Measurements from ENCODE around the gene PODXL2. TPM values are rescaled to one million over a fixed set of nuclear protein-coding genes. Genes with fewer than 3 reads are reported as not detected.
"Not testable (repeated sequence)": the region's sequence is repeated elsewhere in the genome, so short reads cannot be mapped to it uniquely, and the experiment has no call there.

The PODXL2 gene
- total RNA-seq, 2 donors from 2014 or later: 0.14 to 1.4 TPM

GRCh38 chr3:127701280-127701911 is 72.4 kb downstream of the PODXL2 start:
- Mint-ChIP-seq H3K27me3 (ENCODE audit: low read depth) (no peaks in the 10 kb centered on the region), H3K4me1 (ENCODE audit: low read depth) (peaks cover 4% of the 10 kb centered on the region), H3K4me3 (no peak overlapping the region), H3K27ac (no peak overlapping the region), H3K36me3 (ENCODE audit: insufficient read depth in 2 of 2) (peaks cover 0 to 1% of the 10 kb centered on the region in 2 donors), H3K9me3 (peaks cover 3 to 4% of the 10 kb centered on the region in 2 donors)
- DNase-seq: no peak
- ATAC-seq (replicated peaks in 1 of 2): no peak

GRCh38 chr3:127702151-127702578 is 73.2 kb downstream of the PODXL2 start:
- Mint-ChIP-seq H3K4me1 (ENCODE audit: low read depth) (peaks cover 4% of the 10 kb centered on the region), H3K36me3 (ENCODE audit: insufficient read depth in 2 of 2) (peaks cover 0 to 1% of the 10 kb centered on the region in 2 donors), H3K27me3 (ENCODE audit: low read depth) (no peaks in the 10 kb centered on the region), H3K9me3 (peaks cover 3 to 4% of the 10 kb centered on the region in 2 donors), H3K4me3 (no peak overlapping the region), H3K27ac (no peak overlapping the region)
- no peak for ATAC-seq (replicated peaks in 1 of 2)
- no peak for DNase-seq

GRCh38 chr3:127704840-127705239 is 75.9 kb downstream of the PODXL2 start:
- not testable (repeated sequence) for DNase-seq; H3K27ac Mint-ChIP-seq; H3K9me3 Mint-ChIP-seq; ATAC-seq (replicated peaks in 1 of 2); H3K4me1 Mint-ChIP-seq (ENCODE audit: low read depth); H3K27me3 Mint-ChIP-seq (ENCODE audit: low read depth); H3K36me3 Mint-ChIP-seq (ENCODE audit: insufficient read depth in 2 of 2); H3K4me3 Mint-ChIP-seq

- H3K27me3 Mint-ChIP-seq (ENCODE audit: low read depth): no peaks in the 10 kb centered on the region
- H3K4me3 Mint-ChIP-seq: no peak overlapping the region
- ATAC-seq (replicated peaks in 1 of 2) (no peak), DNase-seq (no peak)
- H3K36me3 Mint-ChIP-seq (ENCODE audit: insufficient read depth in 2 of 2): peaks cover 0 to 1% of the 10 kb centered on the region in 2 donors
- H3K9me3 Mint-ChIP-seq: peaks cover 3 to 4% of the 10 kb centered on the region in 2 donors
- no peak overlapping the region for H3K27ac Mint-ChIP-seq
- H3K4me1 Mint-ChIP-seq (ENCODE audit: low read depth): no peaks in the 10 kb centered on the region
These were observed 77.3 kb downstream of the PODXL2 start for GRCh38 chr3:127706312-127706711.

GRCh38 chr3:127706785-127707351 is 77.9 kb downstream of the PODXL2 start:
- ATAC-seq (replicated peaks in 1 of 2): no peak
- no peaks in the 10 kb centered on the region for H3K27me3 Mint-ChIP-seq (ENCODE audit: low read depth)
- no peaks in the 10 kb centered on the region for H3K4me1 Mint-ChIP-seq (ENCODE audit: low read depth)
- H3K9me3 Mint-ChIP-seq: peaks cover 3 to 4% of the 10 kb centered on the region in 2 donors
- peaks cover 0 to 1% of the 10 kb centered on the region in 2 donors for H3K36me3 Mint-ChIP-seq (ENCODE audit: insufficient read depth in 2 of 2)
- DNase-seq: no peak
- no peak overlapping the region for H3K4me3 Mint-ChIP-seq
- H3K27ac Mint-ChIP-seq: no peak overlapping the region

- Mint-ChIP-seq H3K36me3 (ENCODE audit: insufficient read depth in 2 of 2) (peaks cover 0 to 1% of the 10 kb centered on the region in 2 donors), H3K9me3 (peaks cover 3 to 4% of the 10 kb centered on the region in 2 donors), H3K4me1 (ENCODE audit: low read depth) (no peaks in the 10 kb centered on the region), H3K4me3 (no peak overlapping the region), H3K27me3 (ENCODE audit: low read depth) (no peaks in the 10 kb centered on the region), H3K27ac (no peak overlapping the region)
- DNase-seq: no peak
- no peak for ATAC-seq (replicated peaks in 1 of 2)
These were observed 78.9 kb downstream of the PODXL2 start for GRCh38 chr3:127707851-127708411.

GRCh38 chr3:127708837-127709236 is 79.9 kb downstream of the PODXL2 start:
- Mint-ChIP-seq H3K4me3 (no peak overlapping the region), H3K36me3 (ENCODE audit: insufficient read depth in 2 of 2) (peaks cover 0 to 1% of the 10 kb centered on the region in 2 donors), H3K27me3 (ENCODE audit: low read depth) (no peaks in the 10 kb centered on the region), H3K9me3 (peaks cover 0 to under 1% of the 10 kb centered on the region in 2 donors), H3K4me1 (ENCODE audit: low read depth) (no peaks in the 10 kb centered on the region), H3K27ac (no peak overlapping the region)
- no peak for DNase-seq
- no peak for ATAC-seq (replicated peaks in 1 of 2)

GRCh38 chr3:127709320-127710060 is 80.5 kb downstream of the PODXL2 start:
- ATAC-seq (replicated peaks in 1 of 2): no peak
- no peaks in the 10 kb centered on the region for H3K9me3 Mint-ChIP-seq
- no peak overlapping the region for H3K4me3 Mint-ChIP-seq
- H3K27ac Mint-ChIP-seq: no peak overlapping the region
- no peaks in the 10 kb centered on the region for H3K4me1 Mint-ChIP-seq (ENCODE audit: low read depth)
- no peak for DNase-seq
- H3K27me3 Mint-ChIP-seq (ENCODE audit: low read depth): no peaks in the 10 kb centered on the region
- peaks cover 0 to under 1% of the 10 kb centered on the region in 2 donors for H3K36me3 Mint-ChIP-seq (ENCODE audit: insufficient read depth in 2 of 2)

- Mint-ChIP-seq H3K27me3 (ENCODE audit: low read depth) (peaks cover 4% of the 10 kb centered on the region), H3K4me1 (ENCODE audit: low read depth) (no peaks in the 10 kb centered on the region), H3K9me3 (no peaks in the 10 kb centered on the region), H3K36me3 (ENCODE audit: insufficient read depth in 2 of 2) (no peaks in the 10 kb centered on the region), H3K27ac (no peak overlapping the region), H3K4me3 (no peak overlapping the region)
- DNase-seq (no peak), ATAC-seq (replicated peaks in 1 of 2) (no peak)
These were observed 81.4 kb downstream of the PODXL2 start for GRCh38 chr3:127710155-127710941.

GRCh38 chr3:127711021-127711695 is 82.2 kb downstream of the PODXL2 start:
- Mint-ChIP-seq H3K9me3 (no peaks in the 10 kb centered on the region), H3K27ac (no peak overlapping the region), H3K4me1 (ENCODE audit: low read depth) (no peaks in the 10 kb centered on the region), H3K36me3 (ENCODE audit: insufficient read depth in 2 of 2) (no peaks in the 10 kb centered on the region), H3K27me3 (ENCODE audit: low read depth) (peaks cover 8% of the 10 kb centered on the region), H3K4me3 (no peak overlapping the region)
- no peak for ATAC-seq (replicated peaks in 1 of 2)
- DNase-seq: no peak

GRCh38 chr3:127711896-127712295 is 82.9 kb downstream of the PODXL2 start:
- no peaks in the 10 kb centered on the region for H3K36me3 Mint-ChIP-seq (ENCODE audit: insufficient read depth in 2 of 2)
- no peaks in the 10 kb centered on the region for H3K9me3 Mint-ChIP-seq
- no peak overlapping the region for H3K4me3 Mint-ChIP-seq
- DNase-seq (no peak), ATAC-seq (replicated peaks in 1 of 2) (no peak)
- peaks cover 8% of the 10 kb centered on the region for H3K27me3 Mint-ChIP-seq (ENCODE audit: low read depth)
- H3K27ac Mint-ChIP-seq: no peak overlapping the region
- no peaks in the 10 kb centered on the region for H3K4me1 Mint-ChIP-seq (ENCODE audit: low read depth)

GRCh38 chr3:127712461-127712860 is 83.5 kb downstream of the PODXL2 start:
- Mint-ChIP-seq H3K27ac (no peak overlapping the region), H3K4me1 (ENCODE audit: low read depth) (no peaks in the 10 kb centered on the region), H3K4me3 (no peak overlapping the region), H3K27me3 (ENCODE audit: low read depth) (peaks cover 8% of the 10 kb centered on the region), H3K36me3 (ENCODE audit: insufficient read depth in 2 of 2) (no peaks in the 10 kb centered on the region), H3K9me3 (no peaks in the 10 kb centered on the region)
- ATAC-seq (replicated peaks in 1 of 2) (no peak), DNase-seq (no peak)

All from activated T-cell treated with anti-CD3 and anti-CD28 coated beads, Interleukin-2, amount 50 U/mL, for 72 hours (primary cell).